Mesothelial cell of epicardium (in vitro differentiated cells): Measurements from ENCODE around the gene DUSP2. TPM values are rescaled to one million over a fixed set of nuclear protein-coding genes. Genes with fewer than 3 reads are reported as not detected.

Source experiments
- DNase-seq, 2 experiments: peaks; one replicate each; pipeline ENCODE4 v3.0.0; 2021; ENCODE audit warnings: low spot score in 2 of 2; ENCODE audit not compliant: unreplicated experiment in 2 of 2
- H3K27ac Mint-ChIP-seq: 2 replicates; pipeline ENCODE4 v1.8.0; 2021; ENCODE audit warnings: mixed read lengths
- H3K27me3 Mint-ChIP-seq: 2 replicates; pipeline ENCODE4 v1.8.0; 2021; ENCODE audit warnings: low read depth, mixed read lengths
- H3K36me3 Mint-ChIP-seq: 2 replicates; pipeline ENCODE4 v1.8.0; 2021; ENCODE audit warnings: mixed read lengths
- H3K4me1 Mint-ChIP-seq: 2 replicates; pipeline ENCODE4 v1.8.0; 2021; ENCODE audit warnings: mixed read lengths
- H3K4me3 Mint-ChIP-seq: 2 replicates; pipeline ENCODE4 v1.8.0; 2021; ENCODE audit warnings: mild to moderate bottlenecking, moderate library complexity, mixed read lengths
- H3K9me3 Mint-ChIP-seq: 2 replicates; pipeline ENCODE4 v1.8.0; 2021; ENCODE audit warnings: mixed read lengths
- total RNA-seq: library from RNA; stranded (reverse); gene quantifications from 3 replicates; pipeline ENCODE4 v1.2.1, GENCODE V29; 2021
- TF ChIP-seq, protein P1 (sequence below): fragments of 200-600 bp; sonication (generic); IDR thresholded peaks from one replicate; pipeline ENCODE4 v1.5.0; 2021; ENCODE audit warnings: antibody characterized with exemption; ENCODE audit not compliant: unreplicated experiment

DUSP2 gene
- total RNA-seq, 1 donor from 2014 or later = 42.7 TPM

- H3K4me3 Mint-ChIP-seq = no peak overlapping the region
- H3K27me3 Mint-ChIP-seq = peaks cover 3% of the 10 kb centered on the region
- H3K27ac Mint-ChIP-seq = no peak overlapping the region
- TF ChIP-seq, protein P1, sequence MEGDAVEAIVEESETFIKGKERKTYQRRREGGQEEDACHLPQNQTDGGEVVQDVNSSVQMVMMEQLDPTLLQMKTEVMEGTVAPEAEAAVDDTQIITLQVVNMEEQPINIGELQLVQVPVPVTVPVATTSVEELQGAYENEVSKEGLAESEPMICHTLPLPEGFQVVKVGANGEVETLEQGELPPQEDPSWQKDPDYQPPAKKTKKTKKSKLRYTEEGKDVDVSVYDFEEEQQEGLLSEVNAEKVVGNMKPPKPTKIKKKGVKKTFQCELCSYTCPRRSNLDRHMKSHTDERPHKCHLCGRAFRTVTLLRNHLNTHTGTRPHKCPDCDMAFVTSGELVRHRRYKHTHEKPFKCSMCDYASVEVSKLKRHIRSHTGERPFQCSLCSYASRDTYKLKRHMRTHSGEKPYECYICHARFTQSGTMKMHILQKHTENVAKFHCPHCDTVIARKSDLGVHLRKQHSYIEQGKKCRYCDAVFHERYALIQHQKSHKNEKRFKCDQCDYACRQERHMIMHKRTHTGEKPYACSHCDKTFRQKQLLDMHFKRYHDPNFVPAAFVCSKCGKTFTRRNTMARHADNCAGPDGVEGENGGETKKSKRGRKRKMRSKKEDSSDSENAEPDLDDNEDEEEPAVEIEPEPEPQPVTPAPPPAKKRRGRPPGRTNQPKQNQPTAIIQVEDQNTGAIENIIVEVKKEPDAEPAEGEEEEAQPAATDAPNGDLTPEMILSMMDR = no peak
- DNase-seq = no peak
- H3K36me3 Mint-ChIP-seq = no peaks in the 10 kb centered on the region
- peaks cover 7% of the 10 kb centered on the region for H3K4me1 Mint-ChIP-seq
- H3K9me3 Mint-ChIP-seq = peaks cover 7% of the 10 kb centered on the region
Measured at GRCh38 chr2:96107708-96108065, 37.6 kb downstream of the DUSP2 start.

GRCh38 chr2:96106991-96107707 lies 38.1 kb downstream of the DUSP2 start:
- H3K27me3 Mint-ChIP-seq = no peaks in the 10 kb centered on the region
- TF ChIP-seq, protein P1 = no peak
- H3K4me1 Mint-ChIP-seq = peaks cover 7% of the 10 kb centered on the region
- H3K4me3 Mint-ChIP-seq = no peak overlapping the region
- H3K9me3 Mint-ChIP-seq = peaks cover 7% of the 10 kb centered on the region
- no peaks in the 10 kb centered on the region for H3K36me3 Mint-ChIP-seq
- no peak overlapping the region for H3K27ac Mint-ChIP-seq
- no peak for DNase-seq

DNA sequence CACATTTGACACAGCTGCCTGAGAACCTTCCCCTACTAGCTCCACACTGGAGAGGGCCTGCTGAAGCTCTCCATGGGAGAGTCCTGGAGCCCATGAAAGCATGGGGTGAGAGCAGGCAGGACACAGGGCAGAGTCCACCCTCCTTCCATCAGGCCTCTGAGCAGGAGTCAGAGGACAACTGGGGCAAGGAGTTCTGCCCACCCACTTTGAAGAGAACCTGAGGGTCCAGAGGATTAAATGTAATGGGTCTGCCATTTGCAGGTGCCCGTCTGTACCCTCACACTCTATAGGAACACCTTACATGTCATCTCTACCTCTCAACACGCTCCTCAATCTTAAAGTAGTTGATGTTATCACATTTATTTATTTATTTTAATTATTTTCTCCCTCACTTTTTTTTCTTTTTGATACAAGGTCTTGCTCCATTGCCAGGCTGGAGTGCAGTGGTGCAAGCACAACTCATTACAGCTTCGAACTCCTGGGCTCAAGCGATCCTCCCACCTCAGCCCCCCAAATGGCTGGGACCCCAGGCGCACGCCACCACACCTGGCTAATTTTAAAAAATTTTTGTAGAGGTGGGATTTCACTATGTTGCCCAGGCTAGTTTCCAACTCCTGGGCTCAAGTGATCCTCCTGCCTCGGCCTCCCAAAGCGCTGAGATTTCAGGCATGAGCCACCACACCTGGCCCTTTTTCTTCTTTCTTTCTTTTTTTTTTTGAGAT lies 39.1 kb downstream of the DUSP2 start:
- H3K27ac Mint-ChIP-seq = no peak overlapping the region
- TF ChIP-seq, protein P1 = no peak
- H3K27me3 Mint-ChIP-seq = no peaks in the 10 kb centered on the region
- H3K4me3 Mint-ChIP-seq = no peak overlapping the region
- H3K4me1 Mint-ChIP-seq = peaks cover 7% of the 10 kb centered on the region
- no peak for DNase-seq
- no peaks in the 10 kb centered on the region for H3K36me3 Mint-ChIP-seq
- peaks cover 7% of the 10 kb centered on the region for H3K9me3 Mint-ChIP-seq

DNA sequence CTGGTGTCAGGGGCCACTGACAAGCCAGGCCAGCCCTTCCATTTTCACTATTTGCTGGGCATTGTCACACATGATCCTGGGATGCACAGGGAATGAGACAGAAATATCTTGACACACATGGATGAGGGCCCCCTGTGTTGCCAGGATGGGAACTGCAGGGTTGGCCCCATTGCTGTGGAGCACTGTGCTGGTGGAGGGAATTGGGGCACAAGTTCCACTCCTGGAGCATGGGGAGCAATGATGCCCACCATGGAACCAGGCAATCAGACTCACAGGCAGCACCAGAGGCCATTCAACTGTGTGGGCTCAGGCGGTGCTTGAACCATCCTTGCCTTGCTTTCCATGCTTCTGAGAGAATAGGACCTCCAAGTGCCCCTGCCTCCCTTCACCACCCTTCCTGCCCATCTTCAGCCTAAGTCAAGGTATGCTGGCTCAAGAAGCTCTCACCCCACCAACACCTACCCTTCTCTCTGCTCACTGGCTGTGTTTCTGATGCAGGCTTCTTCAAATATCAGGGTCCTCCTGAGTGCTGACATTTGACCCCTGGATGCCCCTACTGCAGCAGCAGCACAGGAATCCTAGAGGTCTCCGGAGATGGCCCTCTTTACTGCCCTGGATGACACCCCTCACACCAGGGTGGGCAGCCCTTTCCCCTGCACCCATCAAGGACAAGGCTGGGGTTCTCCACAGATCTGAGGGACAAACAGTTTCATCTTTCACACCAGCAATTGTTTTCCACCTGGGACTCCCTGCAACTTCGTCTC lies 39.9 kb downstream of the DUSP2 start:
- Mint-ChIP-seq H3K27me3 (no peaks in the 10 kb centered on the region), H3K4me3 (no peak overlapping the region), H3K36me3 (no peaks in the 10 kb centered on the region), H3K27ac (no peak overlapping the region), H3K4me1 (peaks cover 9% of the 10 kb centered on the region), H3K9me3 (peaks cover 7% of the 10 kb centered on the region)
- TF ChIP-seq, protein P1 = no peak
- no peak for DNase-seq

- H3K36me3 Mint-ChIP-seq = no peaks in the 10 kb centered on the region
- no peak overlapping the region for H3K27ac Mint-ChIP-seq
- no peaks in the 10 kb centered on the region for H3K27me3 Mint-ChIP-seq
- no peak overlapping the region for H3K4me3 Mint-ChIP-seq
- TF ChIP-seq, protein P1 = no peak
- DNase-seq = no peak
- peaks cover 10% of the 10 kb centered on the region for H3K4me1 Mint-ChIP-seq
- H3K9me3 Mint-ChIP-seq = peaks cover 7% of the 10 kb centered on the region
Measured at GRCh38 chr2:96104487-96104861, 40.8 kb downstream of the DUSP2 start.
